GM19455 (cell line): Measurements from ENCODE around the gene TRPV5.

Experiments
- ATAC-seq: cut with Tn5 transposase; IDR thresholded peaks from one replicate; pipeline ENCODE4 v1.9.1; 2021; ENCODE audit not compliant: unreplicated experiment

TRPV5 gene

DNA sequence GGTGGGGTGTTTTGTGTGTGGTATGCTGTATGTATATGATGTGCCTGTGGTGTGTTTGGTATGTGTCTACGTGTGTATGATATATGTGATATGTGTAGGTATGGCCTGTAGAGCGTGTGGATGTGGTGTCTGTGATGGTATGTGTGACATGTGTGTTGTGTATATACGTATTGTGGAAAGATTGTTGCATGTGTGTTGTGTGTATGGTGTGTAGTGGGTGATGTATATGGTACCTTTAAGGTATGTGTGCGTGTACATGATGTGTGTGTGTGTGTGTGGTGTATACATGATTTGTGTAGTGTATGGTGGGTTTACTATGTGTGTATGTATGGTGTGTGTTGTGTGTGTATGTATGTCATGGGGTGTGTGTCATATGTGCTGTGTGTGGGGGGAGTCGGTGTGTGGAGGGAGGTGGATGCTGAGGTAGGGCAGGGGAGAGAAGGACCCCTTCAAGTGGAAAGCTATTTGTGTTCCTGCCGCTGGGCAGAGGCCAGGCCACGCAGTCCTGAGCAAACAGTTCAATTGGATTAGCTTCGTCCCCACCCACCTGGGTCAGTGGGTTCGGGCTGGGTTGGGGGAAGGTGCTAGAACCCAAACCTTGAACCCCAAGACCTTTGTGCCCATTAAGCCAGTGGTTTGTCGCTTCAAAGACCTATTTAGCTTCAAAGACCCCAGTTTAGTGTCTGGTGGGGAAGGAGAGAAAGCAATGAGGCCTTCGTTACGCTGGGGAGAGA is 46.1 kb downstream of the TRPV5 start:
- ATAC-seq, result no peak

DNA sequence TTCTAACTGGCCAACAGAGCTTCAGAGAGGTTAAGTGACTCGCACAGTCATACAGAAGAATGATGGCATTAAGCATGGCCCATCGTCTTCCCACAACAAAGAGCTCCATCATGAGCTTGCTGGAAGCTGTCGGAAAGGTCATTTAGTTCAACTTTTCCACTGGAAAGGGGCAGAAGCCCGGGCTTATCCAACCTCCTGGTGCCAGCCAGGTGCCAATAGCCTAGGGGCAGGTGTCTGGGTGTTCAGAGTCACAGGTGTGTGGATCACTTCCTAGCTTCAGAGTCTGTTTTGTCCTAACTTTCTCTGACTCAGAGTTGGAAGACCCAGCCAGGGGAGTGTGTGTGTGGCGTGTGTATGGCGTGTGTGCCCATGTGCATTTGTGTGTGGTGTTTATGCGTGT is 46.7 kb downstream of the TRPV5 start:
- no peak for ATAC-seq

DNA sequence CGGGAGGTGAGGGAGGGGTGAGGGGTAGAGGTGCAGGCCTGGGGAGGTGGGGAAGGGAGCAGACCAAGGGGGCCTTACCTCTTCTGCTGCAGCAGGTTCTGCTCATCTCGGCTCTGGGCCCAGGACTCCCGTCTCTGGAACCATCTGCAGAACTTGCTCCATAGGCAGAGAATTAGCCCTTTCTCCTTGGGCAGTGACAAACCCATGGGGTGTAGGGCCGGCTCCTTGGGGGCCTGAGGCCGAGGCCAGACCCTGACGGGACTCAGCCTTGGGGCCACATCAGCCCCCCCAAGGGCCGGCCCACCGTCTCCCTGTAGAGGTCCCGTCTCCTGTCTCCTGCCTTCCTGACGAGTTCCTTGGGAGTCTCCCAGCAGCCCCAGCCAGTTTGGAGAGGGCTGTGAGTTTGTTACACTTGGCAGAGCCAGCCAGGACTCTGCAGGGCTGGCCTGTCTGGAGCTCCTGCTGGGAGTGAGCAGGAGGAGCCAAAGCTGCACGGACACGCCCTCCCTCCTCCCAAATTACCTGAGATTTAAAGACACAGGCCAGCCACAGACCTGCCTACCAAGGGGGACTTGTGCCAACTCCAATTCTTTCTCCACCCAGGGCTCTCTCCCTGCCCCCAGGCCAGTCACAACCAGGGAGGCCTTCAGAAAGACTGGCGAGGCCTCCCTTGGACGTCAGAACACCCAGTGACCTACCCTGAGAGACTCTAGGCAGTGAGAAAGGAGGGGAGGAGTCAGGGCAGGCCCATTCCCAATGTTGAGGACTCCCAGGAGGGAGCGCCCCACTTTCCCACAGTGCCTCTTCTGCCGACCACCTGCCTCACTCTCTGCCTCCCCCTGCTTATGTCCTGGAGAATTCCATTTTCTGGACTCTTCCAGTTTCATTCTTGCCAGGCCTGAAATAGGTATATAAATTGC is 48.0 kb downstream of the TRPV5 start, which contains the start of gene TRPV6:
TRPV6 (minus strand) TSS at position 435 of the 920 bp plus-strand sequence.
- no peak for ATAC-seq

DNA sequence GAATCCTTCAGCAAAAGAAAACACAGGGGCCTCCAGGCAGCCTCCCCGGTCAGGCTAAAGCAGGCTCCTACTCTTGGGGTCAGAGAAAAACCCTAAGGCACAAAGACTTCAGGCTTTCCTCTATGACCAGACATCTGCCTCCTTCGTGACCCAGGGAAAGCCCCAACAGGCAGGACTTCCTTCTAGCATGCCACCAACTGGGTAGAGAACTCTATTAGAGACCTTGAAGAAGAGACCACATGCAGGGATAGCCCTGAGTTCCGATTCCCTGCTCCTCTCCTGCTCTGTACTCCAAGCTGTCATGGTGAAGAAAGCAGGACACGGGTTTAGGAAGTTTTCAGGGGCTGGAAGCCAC is 49.3 kb downstream of the TRPV5 start:
- no peak for ATAC-seq

DNA sequence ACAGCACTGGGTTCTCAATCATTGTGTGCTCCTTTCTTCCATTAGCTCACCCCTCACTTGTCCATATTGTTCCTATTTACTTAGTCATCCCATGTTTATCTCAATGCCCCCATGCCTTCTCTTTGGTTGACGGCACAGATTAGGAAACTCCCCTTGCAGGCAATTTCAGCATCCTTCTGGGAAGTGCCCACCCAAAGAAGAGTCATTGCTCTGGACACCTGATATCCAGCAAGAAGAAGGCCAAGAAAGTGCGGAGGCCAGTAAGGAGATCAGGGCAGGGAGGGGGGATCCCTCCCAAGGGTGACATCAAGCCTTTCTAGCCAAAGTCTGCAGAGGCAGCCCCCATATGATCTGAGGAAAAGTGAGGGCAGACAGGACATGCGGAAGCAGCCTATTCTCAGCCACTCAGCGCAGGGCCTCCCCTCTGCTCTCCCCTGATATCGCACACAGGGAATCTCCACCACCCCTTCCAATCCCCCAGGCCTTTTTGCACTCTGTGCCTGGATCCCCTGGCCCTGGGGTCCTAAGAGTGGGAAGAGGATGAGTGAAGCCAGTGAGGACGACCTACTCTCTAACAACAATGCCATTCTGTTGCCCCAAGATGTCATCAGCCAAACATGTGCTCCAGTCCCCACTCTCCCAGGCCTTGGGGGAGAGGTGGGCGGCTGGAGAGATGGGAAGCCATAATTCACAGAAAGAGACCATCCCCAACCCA is 49.8 kb downstream of the TRPV5 start:
- no peak for ATAC-seq

DNA sequence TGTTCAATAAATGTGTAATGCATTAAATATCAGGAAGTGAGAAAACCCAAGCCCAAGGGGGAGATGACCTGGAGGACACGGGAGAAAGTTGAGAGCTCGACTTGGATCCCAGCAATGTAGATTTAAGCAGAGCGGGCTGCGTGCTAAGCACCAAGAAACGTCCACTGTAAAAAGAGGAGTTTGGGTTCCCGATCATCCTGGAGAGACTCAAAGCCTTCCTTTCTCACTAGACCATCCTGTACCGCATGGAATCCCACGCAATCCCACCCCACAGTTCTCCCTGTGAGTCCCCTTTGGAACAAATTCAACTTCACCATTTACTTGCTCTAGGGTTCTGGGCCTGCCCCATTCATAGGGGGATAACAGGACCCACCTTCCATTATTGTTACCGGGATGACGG is 50.4 kb downstream of the TRPV5 start:
- no peak for ATAC-seq

DNA sequence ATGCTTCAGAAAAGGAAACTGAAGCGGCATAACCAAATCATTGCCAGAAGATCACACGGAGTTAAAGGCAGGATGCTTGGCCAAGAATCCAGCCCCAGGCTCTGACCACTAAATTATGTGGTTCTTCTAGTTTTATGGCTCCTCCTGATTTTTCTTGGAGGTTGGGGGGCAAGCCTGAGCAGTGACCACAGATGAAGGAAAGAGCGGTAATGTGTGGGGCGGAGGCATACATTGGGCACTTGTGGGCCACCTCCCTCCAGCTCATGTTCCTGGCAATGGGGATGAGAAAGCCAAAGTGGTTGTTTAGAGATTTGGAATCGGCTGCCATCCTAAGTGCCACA is 51.2 kb downstream of the TRPV5 start:
- ATAC-seq, result no peak

DNA sequence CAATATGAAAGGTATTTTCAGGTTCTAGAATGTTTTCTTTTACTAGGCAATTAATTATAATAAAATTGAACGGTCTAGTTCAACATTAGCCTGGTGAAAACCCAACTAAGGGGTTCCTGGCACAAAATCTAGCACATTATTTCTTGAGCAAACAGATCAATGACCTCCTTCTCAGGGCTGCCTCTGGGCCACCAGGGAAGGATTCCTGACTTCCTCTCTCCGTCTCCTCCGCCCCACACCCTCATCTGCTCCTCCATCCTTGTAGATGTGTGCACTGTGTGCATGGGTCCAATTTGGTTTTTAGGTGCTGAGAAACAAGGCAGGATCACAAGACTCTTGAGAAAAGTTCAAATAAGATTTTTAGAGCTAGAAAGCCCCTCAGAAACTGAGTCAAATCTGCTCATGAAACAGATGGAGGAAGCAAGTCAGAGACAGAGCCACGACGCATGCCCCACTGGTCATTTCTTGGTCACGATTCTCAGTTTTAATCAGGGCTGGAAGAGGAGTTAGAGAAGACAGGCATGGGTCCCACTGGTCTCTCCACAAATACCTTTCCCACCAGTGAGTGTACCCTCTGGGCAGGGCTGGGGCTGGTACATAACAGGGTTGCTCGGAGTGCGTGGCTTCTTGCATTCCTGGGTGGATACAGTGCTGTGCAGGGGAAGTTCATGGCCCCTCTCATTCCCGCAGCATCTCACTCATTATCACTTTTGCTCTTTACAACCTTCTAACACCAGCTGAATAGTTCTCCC is 51.8 kb downstream of the TRPV5 start:
- ATAC-seq, result no peak

DNA sequence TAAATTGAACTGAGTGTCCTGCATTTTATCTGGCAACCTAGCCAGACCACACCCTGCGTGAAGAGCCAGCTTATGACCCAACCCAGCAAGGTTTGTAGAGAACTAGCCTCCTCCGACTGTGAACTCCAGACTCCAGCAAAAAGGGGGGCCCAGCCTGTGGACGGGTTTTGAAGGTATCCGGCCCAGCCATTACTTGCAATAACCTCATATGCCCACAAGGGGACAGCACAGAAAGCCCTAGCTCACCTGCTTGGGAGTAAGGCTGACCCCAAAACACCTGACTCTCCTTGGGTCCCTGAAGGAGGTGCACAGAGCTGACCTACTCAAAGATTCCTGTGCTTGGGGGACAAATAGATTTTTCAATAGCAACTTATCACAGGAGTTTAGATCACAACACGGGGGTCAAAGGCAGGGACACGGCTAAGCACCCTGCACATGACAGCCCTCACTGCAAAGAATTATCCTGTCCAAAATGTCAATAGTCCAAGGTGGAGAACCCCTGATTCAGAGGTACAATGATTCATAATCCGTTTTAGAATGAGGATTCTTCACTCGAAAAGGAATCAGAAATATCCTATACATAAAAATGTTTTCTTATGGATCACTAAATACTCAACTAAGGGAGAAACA is 52.6 kb downstream of the TRPV5 start:
- no peak for ATAC-seq

DNA sequence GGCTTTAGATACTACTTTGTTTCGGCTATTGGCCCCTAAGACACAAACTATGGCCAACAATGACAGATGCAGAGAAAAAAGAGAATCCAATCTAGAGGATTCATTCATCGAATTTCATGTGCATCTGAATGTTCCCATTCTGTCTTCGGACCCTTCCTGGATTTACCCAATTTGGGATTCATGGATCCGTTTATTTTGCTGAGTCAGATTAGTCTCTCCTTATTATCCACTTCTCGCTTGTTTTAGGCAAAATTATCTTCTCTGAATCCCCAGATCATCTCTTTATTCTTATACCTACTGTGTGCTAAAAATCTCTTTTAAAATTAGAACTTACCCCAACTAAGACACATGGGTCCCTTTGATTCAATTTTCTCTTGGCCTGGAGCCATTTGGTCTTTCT is 54.5 kb downstream of the TRPV5 start:
- ATAC-seq, result no peak

DNA sequence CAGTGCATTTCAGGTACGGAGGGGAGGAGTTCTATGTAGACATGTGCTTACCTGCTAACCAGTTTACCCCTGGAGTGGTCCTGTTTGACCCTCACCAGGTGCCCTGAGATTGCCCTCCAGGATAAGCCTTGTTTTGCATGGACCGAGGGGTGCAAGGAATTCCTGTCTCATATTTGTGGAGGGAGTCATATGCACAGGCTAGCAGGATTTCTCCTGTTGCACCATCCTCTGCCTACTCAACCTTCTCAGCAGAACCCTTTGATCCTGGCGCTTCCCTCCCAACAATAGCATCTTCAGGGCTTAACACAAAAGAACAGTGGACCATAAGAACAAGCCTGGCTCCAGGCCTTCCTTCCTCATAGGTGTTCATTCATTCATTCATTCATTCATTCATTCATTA is 55.2 kb downstream of the TRPV5 start:
- ATAC-seq, result no peak

DNA sequence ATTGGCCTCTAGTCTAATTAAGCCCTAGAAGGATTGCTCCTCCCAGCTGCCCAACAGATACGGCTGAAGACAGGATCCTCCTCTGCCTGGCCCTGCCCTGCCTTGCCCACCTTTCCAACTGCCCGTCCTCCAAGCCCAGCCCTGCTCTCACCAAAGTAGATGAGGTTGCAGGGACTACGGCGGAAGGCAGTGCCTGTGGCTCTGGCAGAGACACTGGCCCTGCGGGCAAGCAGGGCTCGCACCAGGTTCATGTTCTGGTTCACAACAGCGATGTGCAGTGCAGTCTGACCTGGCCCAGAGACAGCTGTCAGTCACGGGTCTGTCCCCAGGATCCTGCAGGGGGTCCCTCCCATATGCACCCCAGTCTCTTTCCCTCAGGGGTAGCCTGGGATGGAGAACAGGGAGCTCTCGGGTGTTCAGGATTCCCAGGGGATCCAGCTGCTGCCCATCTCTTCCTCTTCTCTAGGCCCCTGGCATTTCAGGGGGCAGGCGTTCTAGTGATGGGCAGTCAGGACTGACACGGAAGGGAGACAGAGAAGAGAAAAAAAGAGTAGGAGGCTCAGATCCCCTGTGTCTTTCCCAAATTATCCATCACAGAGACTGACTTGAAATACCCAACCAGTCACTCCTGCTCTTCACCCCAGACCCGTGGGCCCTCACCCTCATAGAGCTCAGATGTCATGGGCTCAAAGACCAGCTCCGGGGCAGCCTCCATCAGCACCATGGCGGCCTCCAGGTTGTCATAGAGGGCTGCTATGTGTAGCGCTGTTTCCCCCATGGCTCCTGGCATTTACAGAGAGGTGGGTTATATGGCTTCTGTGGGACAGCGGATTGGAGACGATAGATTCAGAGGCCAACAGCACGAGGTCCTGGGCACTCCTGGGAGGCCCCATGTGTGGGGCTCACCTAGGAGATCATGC is 56.3 kb downstream of the TRPV5 start:
- ATAC-seq, result no peak

DNA sequence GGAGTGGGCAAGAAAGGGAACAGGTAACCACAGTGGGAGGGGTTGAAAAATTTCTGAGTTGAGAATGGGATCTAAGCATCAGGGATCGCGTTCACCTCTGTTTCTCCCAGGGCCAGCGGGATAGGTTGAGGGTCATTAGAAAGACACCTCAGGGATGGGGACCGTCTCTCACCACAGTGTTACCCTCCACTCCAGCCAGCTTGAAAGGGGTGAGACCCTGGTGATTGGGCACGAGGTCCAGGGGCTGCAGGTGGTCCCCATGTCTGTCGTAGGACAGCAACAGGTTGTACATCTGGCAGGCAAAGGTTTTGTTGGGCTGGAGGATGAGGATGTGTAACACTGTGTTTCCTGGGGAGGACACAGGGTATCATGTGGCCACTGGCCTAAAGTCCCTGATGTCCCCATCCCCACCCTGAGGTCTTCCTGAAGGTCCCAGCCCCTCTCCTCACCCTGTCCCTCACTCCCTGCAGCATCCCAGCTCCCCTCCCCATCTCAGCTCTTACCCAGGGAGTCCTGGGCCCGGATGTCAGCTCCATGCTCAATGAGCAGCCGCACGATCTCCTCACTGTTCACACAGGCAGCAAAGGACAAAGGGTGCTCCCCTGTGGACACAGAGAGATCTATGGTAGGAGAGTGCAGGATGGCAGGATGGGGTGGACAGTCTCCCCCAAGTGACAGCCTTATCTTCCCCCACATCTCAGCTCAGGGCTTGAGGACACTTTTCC is 57.1 kb downstream of the TRPV5 start:
- no peak for ATAC-seq

DNA sequence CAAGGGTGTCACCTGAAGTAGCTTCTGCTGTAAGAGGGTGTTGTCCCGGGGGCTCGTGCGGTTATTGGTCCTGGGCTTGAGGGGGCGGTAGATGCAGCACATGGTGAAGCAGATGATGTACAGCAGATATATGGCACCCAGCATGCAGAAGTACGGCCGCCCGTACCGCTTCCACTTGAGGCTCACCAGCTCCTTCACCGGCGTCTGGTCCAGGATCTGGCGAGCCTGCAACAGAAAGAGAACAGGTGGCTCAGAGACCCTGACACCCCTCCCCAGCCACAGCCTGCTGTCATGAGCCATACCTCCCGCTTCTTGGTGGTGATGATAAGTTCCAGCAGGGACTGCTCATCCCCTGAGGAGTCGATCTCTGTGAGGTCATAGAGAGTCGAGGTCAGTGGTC is 58.1 kb downstream of the TRPV5 start:
- ATAC-seq, result no peak

DNA sequence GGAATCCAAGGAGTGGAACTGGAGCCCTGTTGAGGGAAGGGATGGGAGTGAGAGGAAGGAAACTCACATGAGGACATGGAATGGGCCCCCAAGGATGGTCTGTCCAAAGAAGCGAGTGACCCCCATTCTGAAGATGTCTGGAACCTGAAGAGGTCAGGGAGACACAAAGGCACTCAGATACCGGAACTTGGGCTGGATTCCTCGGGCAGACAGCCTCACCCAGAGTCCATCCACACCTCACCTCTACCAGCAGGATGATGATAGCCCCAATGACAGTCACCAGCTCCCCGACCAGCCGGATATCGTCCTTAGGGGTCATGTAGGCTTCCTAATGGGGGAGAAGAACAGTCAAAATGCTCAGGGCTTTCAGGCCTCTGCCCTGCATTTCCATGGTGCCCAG is 58.7 kb downstream of the TRPV5 start:
- ATAC-seq, result no peak

DNA sequence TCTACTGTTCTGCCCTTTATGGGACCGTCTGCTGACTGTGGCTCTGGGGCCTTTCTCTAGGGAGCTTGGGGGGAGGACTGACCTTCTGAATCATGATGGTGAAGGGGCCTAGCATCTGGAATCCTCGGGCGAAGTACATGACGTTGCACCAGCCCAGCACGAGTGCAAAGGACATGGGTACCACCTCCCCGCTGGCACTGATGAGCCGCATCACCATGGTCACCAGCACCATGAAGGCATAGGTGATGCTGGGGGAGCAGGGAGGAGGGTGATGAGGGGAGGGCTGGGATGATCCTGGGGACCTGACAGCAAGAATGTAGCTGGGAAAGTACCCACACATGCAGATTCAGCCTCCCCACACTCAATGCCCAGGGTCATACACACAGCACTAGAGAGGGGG is 59.1 kb downstream of the TRPV5 start:
- no peak for ATAC-seq

DNA sequence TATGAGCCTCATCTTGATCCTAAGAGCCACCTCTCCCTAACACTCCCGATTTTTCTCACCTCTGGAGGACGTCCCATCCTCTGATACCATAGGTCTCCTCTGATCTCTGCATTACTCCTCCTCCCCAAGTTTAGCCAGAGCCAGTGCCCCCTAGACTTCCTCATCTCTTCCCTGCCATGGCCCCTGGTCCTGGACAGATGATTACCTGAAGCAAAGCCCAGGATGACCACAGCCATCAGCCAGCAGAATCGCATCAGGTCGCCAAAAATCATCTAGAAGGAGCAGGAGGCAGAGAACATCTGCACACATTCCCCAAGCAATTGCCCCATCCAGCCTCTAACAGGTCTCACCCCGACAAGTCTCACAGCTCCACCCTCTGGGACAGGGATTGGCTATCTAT is 59.7 kb downstream of the TRPV5 start:
- no peak for ATAC-seq

DNA sequence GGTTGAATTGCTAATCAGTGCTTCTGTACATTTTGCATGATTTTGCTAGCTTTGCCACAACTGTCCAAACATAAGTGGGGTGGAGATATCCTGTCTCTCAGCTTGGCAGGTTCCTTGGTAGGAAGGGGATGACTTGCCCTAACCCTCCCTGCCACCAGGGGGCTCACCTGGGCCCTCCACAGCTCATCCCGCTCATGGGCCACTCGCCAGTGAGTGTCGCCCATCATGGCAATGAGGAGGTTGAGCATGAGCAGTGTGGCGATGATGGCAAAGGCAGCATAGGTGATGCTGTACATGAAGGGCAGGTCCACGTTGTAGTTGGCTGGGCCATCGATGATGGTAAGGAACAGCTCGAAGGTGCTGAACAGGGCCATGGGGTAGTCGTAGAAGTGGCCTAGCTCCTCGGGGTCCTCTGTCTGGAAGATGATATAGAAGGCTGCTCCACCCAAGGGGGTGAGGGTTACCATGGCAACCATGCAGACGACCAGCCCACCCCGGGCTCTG is 60.2 kb downstream of the TRPV5 start:
- peak; percentile 62 for ATAC-seq
